ENCODE results near the gene C16orf87. TPM values are rescaled to one million over a fixed set of nuclear protein-coding genes. Genes with fewer than 3 reads are reported as not detected.

Gene C16orf87
- total RNA-seq, 2 donors from 2014 or later: 12.4 to 20.3 TPM

DNA sequence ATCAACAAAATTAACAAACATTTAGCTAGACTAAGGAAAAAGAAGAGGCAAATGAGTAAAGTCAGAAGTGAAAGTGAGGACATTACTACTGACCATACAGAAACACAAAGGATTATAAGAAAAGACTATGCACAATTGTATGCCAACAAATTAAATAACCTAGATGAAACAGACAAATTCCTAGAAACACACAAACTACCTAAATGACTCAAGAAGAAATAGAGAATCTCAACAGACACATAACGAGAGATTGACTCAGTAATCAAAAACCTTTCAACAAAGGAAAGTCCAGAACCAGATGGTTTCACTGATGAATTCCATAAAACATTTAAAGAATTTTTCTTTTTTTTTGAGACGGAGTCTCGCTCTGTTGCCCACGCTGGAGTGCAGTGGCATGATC is 47.2 kb downstream of the C16orf87 start:
- no peak overlapping the region for H3K27ac Mint-ChIP-seq
- ATAC-seq (no peak), DNase-seq (no peak)
- no peak overlapping the region for H3K4me3 Mint-ChIP-seq
- H3K9me3 ChIP-seq (ENCODE audit: control insufficient read depth, low read length, poor library complexity, severe bottlenecking): no peaks in the 10 kb centered on the region
- no peaks in the 10 kb centered on the region for H3K4me1 Mint-ChIP-seq
- H3K27me3 Mint-ChIP-seq: peaks cover 4% of the 10 kb centered on the region
- H3K36me3 Mint-ChIP-seq (ENCODE audit: low read depth): peaks cover 2% of the 10 kb centered on the region

- H3K9me3 ChIP-seq (ENCODE audit: control insufficient read depth, low read length, poor library complexity, severe bottlenecking): no peaks in the 10 kb centered on the region
- H3K27ac Mint-ChIP-seq: no peak overlapping the region
- H3K4me3 Mint-ChIP-seq: no peak overlapping the region
- H3K27me3 Mint-ChIP-seq: peaks cover 4% of the 10 kb centered on the region
- ATAC-seq: no peak
- no peak for DNase-seq
- no peaks in the 10 kb centered on the region for H3K4me1 Mint-ChIP-seq
- peaks cover 2% of the 10 kb centered on the region for H3K36me3 Mint-ChIP-seq (ENCODE audit: low read depth)
Observed at GRCh38 chr16:46782320-46782719, 48.7 kb downstream of the C16orf87 start.

- no peaks in the 10 kb centered on the region for H3K9me3 ChIP-seq (ENCODE audit: control insufficient read depth, low read length, poor library complexity, severe bottlenecking)
- H3K36me3 Mint-ChIP-seq (ENCODE audit: low read depth): no peaks in the 10 kb centered on the region
- H3K4me1 Mint-ChIP-seq: no peaks in the 10 kb centered on the region
- DNase-seq (no peak), ATAC-seq (no peak)
- H3K27ac Mint-ChIP-seq: no peak overlapping the region
- H3K4me3 Mint-ChIP-seq: no peak overlapping the region
- H3K27me3 Mint-ChIP-seq: peaks cover 4% of the 10 kb centered on the region
Observed at GRCh38 chr16:46777804-46778203, 53.2 kb downstream of the C16orf87 start.

- Mint-ChIP-seq H3K36me3 (ENCODE audit: low read depth) (no peaks in the 10 kb centered on the region), H3K4me1 (no peaks in the 10 kb centered on the region), H3K4me3 (no peak overlapping the region), H3K27ac (no peak overlapping the region), H3K27me3 (no peaks in the 10 kb centered on the region)
- ATAC-seq (no peak), DNase-seq (no peak)
- H3K9me3 ChIP-seq (ENCODE audit: control insufficient read depth, low read length, poor library complexity, severe bottlenecking): no peaks in the 10 kb centered on the region
Observed at GRCh38 chr16:46775214-46775613, 55.8 kb downstream of the C16orf87 start.

GRCh38 chr16:46774743-46775177 is 56.2 kb downstream of the C16orf87 start:
- Mint-ChIP-seq H3K4me3 (no peak overlapping the region), H3K36me3 (ENCODE audit: low read depth) (no peaks in the 10 kb centered on the region), H3K27ac (no peak overlapping the region), H3K27me3 (no peaks in the 10 kb centered on the region), H3K4me1 (no peaks in the 10 kb centered on the region)
- no peak for ATAC-seq
- no peaks in the 10 kb centered on the region for H3K9me3 ChIP-seq (ENCODE audit: control insufficient read depth, low read length, poor library complexity, severe bottlenecking)
- DNase-seq: no peak

- Mint-ChIP-seq H3K27me3 (peaks cover 4% of the 10 kb centered on the region), H3K4me1 (no peaks in the 10 kb centered on the region), H3K4me3 (no peak overlapping the region), H3K36me3 (ENCODE audit: low read depth) (no peaks in the 10 kb centered on the region), H3K27ac (no peak overlapping the region)
- DNase-seq: no peak
- no peak for ATAC-seq
- H3K9me3 ChIP-seq (ENCODE audit: control insufficient read depth, low read length, poor library complexity, severe bottlenecking): no peaks in the 10 kb centered on the region
Observed at GRCh38 chr16:46772463-46772862, 58.5 kb downstream of the C16orf87 start.

- no peaks in the 10 kb centered on the region for H3K9me3 ChIP-seq (ENCODE audit: control insufficient read depth, low read length, poor library complexity, severe bottlenecking)
- Mint-ChIP-seq H3K4me1 (peaks cover 9% of the 10 kb centered on the region), H3K27ac (no peak overlapping the region), H3K36me3 (ENCODE audit: low read depth) (peaks cover 3% of the 10 kb centered on the region), H3K4me3 (no peak overlapping the region), H3K27me3 (peaks cover 5% of the 10 kb centered on the region)
- no peak for DNase-seq
- ATAC-seq: no peak
Observed at GRCh38 chr16:46768809-46769208, 62.2 kb downstream of the C16orf87 start.

- Mint-ChIP-seq H3K27me3 (peaks cover 14% of the 10 kb centered on the region), H3K4me1 (peaks cover 9% of the 10 kb centered on the region), H3K4me3 (no peak overlapping the region), H3K27ac (no peak overlapping the region), H3K36me3 (ENCODE audit: low read depth) (peaks cover 6% of the 10 kb centered on the region)
- ATAC-seq (no peak), DNase-seq (no peak)
- H3K9me3 ChIP-seq (ENCODE audit: control insufficient read depth, low read length, poor library complexity, severe bottlenecking): no peaks in the 10 kb centered on the region
Observed at GRCh38 chr16:46765050-46765449, 65.9 kb downstream of the C16orf87 start.

DNA sequence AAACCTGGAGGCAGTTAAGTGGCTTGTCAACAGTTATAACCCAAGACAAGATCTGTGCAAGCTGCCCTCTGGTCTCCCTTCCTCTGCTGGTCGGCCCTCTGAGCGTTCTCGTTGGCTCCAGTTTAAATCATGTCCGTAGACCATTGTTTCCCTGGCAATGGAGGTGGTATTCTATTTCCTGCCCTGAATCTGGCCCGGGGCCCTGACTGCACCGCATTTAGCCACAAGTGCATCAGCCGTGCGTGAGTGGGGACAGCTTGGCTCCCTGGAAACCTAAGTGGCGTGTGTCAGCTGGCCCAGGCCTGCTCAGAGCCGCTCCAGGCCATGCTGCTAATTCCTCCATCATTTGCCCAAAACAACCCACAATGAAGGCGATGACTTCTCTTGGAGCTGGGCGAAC is 67.8 kb downstream of the C16orf87 start:
- H3K9me3 ChIP-seq (ENCODE audit: control insufficient read depth, low read length, poor library complexity, severe bottlenecking): no peaks in the 10 kb centered on the region
- DNase-seq (no peak), ATAC-seq (no peak)
- peaks cover 9% of the 10 kb centered on the region for H3K4me1 Mint-ChIP-seq
- H3K4me3 Mint-ChIP-seq: no peak overlapping the region
- H3K27ac Mint-ChIP-seq: no peak overlapping the region
- peaks cover 24% of the 10 kb centered on the region for H3K27me3 Mint-ChIP-seq
- peaks cover 6% of the 10 kb centered on the region for H3K36me3 Mint-ChIP-seq (ENCODE audit: low read depth)

- DNase-seq (no peak), ATAC-seq (no peak)
- Mint-ChIP-seq H3K27ac (no peak overlapping the region), H3K36me3 (ENCODE audit: low read depth) (peaks cover 6% of the 10 kb centered on the region), H3K27me3 (peaks cover 27% of the 10 kb centered on the region), H3K4me3 (no peak overlapping the region), H3K4me1 (peaks cover 9% of the 10 kb centered on the region)
- no peaks in the 10 kb centered on the region for H3K9me3 ChIP-seq (ENCODE audit: control insufficient read depth, low read length, poor library complexity, severe bottlenecking)
Observed at GRCh38 chr16:46762583-46762982, 68.4 kb downstream of the C16orf87 start.

DNA sequence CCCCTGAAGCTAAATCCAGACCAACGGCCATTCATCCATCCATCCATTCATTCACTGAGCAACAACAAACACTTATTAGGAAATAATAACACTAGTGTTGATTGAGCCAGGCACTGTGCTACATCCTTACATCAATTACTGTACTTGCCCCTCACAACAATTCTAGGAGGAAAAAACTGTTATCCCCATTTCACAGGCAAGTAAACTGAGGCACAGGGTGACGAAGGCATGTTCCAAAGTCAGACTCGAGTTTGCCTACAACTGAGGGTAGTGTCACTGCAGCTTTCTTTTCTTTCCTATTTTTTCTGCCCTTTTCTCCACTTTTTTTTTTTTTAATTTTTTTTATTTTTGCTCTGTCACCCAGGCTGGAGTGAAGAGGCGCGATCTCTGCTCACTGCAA is 71.7 kb downstream of the C16orf87 start:
- DNase-seq: no peak
- peaks cover 25% of the 10 kb centered on the region for H3K27me3 Mint-ChIP-seq
- H3K9me3 ChIP-seq (ENCODE audit: control insufficient read depth, low read length, poor library complexity, severe bottlenecking): no peaks in the 10 kb centered on the region
- no peak for ATAC-seq
- H3K4me1 Mint-ChIP-seq: no peaks in the 10 kb centered on the region
- H3K4me3 Mint-ChIP-seq: no peak overlapping the region
- H3K36me3 Mint-ChIP-seq (ENCODE audit: low read depth): peaks cover 3% of the 10 kb centered on the region
- no peak overlapping the region for H3K27ac Mint-ChIP-seq

DNA sequence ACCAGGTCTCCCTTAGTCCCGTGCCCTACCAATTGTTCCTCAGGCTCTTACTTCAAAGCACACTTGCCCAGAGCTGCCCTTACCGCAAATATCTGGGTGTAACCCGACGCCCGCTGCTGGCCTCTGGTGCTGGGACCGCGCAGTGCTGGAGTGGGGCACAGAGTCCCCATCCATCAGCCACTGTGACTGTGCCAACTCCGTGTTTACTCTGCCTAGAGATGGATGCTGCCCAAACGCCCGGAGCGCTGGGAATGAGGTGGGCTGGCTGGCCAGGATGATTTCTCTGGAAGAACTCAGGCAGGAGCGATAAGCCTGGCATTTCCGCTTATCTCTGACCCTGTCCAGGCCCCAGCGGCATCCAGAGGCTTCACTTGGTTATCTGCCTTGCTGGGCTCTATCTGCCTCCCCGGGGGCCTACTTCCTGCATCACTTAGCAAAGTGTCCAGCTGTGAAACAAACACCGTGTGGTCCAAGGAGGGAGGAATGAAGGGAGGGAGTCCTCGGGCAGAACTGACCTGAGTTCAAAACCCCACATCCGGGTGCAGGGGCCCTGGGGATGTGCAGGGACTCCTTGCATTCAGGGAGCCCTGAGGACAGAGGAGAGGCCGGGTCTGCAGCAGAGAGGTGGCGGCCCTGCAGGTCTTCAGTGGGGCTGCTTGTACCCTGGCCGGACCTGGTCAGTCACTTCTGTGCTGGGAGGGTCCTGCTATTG is 73.5 kb downstream of the C16orf87 start:
- ATAC-seq: no peak
- H3K36me3 Mint-ChIP-seq (ENCODE audit: low read depth): peaks cover 3% of the 10 kb centered on the region

DNA sequence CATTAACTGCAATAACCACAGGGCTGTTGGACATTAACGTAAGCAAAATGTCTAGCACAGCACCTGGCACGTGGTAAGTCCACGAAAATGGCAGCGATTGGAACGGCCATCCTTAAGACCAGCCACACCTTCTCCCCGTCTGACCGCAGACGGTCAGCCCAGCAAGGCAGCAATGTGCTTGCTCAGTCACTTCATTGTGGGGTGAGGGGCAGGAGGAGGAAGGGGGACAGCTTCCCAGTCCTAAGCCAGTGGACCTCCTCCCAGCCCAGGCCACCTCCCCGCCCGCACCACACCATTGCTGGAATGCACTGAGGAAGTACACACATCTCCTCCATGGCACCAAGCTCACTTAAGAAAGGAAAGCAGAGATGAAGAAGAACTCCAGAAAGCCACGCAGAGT is 74.2 kb downstream of the C16orf87 start:
- no peak for DNase-seq
- no peaks in the 10 kb centered on the region for H3K9me3 ChIP-seq (ENCODE audit: control insufficient read depth, low read length, poor library complexity, severe bottlenecking)
- Mint-ChIP-seq H3K4me3 (no peak overlapping the region), H3K4me1 (no peaks in the 10 kb centered on the region), H3K27me3 (peaks cover 25% of the 10 kb centered on the region), H3K36me3 (ENCODE audit: low read depth) (peaks cover 3% of the 10 kb centered on the region), H3K27ac (no peak overlapping the region)
- no peak for ATAC-seq

More for the DNA sequence above, 73.5 kb downstream of the C16orf87 start:
- no peaks in the 10 kb centered on the region for H3K9me3 ChIP-seq (ENCODE audit: control insufficient read depth, low read length, poor library complexity, severe bottlenecking)
- no peaks in the 10 kb centered on the region for H3K4me1 Mint-ChIP-seq
- DNase-seq: no peak
- H3K27ac Mint-ChIP-seq: no peak overlapping the region
- peaks cover 25% of the 10 kb centered on the region for H3K27me3 Mint-ChIP-seq
- no peak overlapping the region for H3K4me3 Mint-ChIP-seq

- ATAC-seq (no peak), DNase-seq (no peak)
- Mint-ChIP-seq H3K4me1 (no peaks in the 10 kb centered on the region), H3K27me3 (peaks cover 11% of the 10 kb centered on the region), H3K4me3 (no peak overlapping the region), H3K27ac (no peak overlapping the region), H3K36me3 (ENCODE audit: low read depth) (no peaks in the 10 kb centered on the region)
- H3K9me3 ChIP-seq (ENCODE audit: control insufficient read depth, low read length, poor library complexity, severe bottlenecking): no peaks in the 10 kb centered on the region
Observed at GRCh38 chr16:46753015-46753414, 78.0 kb downstream of the C16orf87 start.
